Large intestine (tissue), 3 donors: ENCODE data around the gene SLC37A1. TPM values are rescaled to one million over a fixed set of nuclear protein-coding genes. Genes with fewer than 3 reads are reported as not detected.

Experiments used
- DNase-seq, 2 donors: peaks; one replicate each; pipeline versions ENCODE4 v3.0.0 to v3.0.0-alpha.2; 2013
- H3K27ac ChIP-seq: one replicate; pipeline ENCODE4 v1.5.1; 2013; ENCODE audit warnings: low read length
- H3K27me3 ChIP-seq: 2 replicates; pipeline ENCODE4 v1.6.1; 2013; ENCODE audit warnings: low read length; ENCODE audit not compliant: control insufficient read depth, insufficient read depth
- H3K36me3 ChIP-seq: 2 replicates; pipeline ENCODE4 v1.6.1; 2013; ENCODE audit warnings: low read length; ENCODE audit not compliant: control insufficient read depth, insufficient read depth
- H3K4me1 ChIP-seq: one replicate; pipeline ENCODE4 v1.6.1; 2013; ENCODE audit warnings: low read length; ENCODE audit not compliant: control insufficient read depth, insufficient read depth
- H3K4me3 ChIP-seq: one replicate; pipeline ENCODE4 v1.5.1; 2013; ENCODE audit warnings: low read length
- H3K9me3 ChIP-seq: one replicate; pipeline ENCODE4 v1.6.1; 2013; ENCODE audit warnings: mild to moderate bottlenecking, low read depth, low read length, moderate library complexity; ENCODE audit not compliant: control insufficient read depth
- WGBS: methylation state at CpG from one replicate; pipeline ENCODE4 v1.1.5; 2013; ENCODE audit warnings: low lambda C conversion rate; ENCODE audit not compliant: insufficient coverage; 5-methylcytosine and 5-hydroxymethylcytosine counted together
- polyA plus RNA-seq: library from polyadenylated mRNA; unstranded; fragments of 120-200 nt; gene quantifications from one replicate; pipeline ENCODE4 v1.2.1, GENCODE V29; 2013

The SLC37A1 gene
- polyA plus RNA-seq, 1 donor = 35.9 TPM

- DNase-seq = no peak
- H3K36me3 ChIP-seq = no peaks in the 10 kb centered on the region
- H3K4me1 ChIP-seq = peaks cover 14% of the 10 kb centered on the region
- no peaks in the 10 kb centered on the region for H3K27me3 ChIP-seq
- no peaks in the 10 kb centered on the region for H3K9me3 ChIP-seq
- no CpG with 5 or more reads among the region's 4 CpGs for WGBS
- no peak overlapping the region for H3K4me3 ChIP-seq
- no peak overlapping the region for H3K27ac ChIP-seq
These were observed 9.9 kb upstream of the SLC37A1 start for GRCh38 chr21:42503711-42504110.

DNA sequence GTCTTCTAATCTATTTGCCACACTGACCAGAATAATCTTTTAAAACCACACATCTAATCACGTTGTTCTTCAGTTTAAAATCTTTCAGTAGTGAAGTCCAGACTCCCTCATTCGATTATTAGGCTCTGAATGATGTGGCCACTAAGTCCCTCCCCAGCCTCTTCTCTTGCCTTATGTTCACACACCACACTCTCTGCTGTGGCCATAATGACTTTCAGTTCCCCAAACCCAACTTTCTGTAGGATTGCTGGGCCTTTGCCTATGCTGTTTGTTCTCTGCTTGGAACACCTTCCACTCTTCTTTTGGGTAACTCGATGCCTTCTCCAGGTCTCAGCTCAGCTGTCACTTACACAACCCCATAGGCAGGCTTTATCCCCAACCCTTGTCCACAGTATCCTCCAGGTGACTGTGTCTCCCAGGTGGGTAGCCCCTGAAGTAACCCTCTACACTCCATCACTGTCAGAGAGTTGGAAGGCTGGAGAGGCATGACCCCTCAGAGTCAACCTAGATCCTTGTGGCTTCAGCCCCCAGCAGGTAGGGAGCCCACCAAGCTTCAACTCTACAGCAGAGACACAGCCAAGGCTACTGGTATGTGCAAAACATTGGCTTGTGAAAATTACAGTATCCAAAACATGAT is 8.4 kb upstream of the SLC37A1 start:
- DNase-seq = no peak
- no CpG with 5 or more reads among the region's 3 CpGs for WGBS
- no peaks in the 10 kb centered on the region for H3K9me3 ChIP-seq
- peaks cover 24% of the 10 kb centered on the region for H3K4me1 ChIP-seq
- H3K27me3 ChIP-seq = no peaks in the 10 kb centered on the region
- no peak overlapping the region for H3K4me3 ChIP-seq
- H3K27ac ChIP-seq = no peak overlapping the region
- H3K36me3 ChIP-seq = no peaks in the 10 kb centered on the region

GRCh38 chr21:42507418-42507817 is 6.2 kb upstream of the SLC37A1 start:
- H3K27me3 ChIP-seq = no peaks in the 10 kb centered on the region
- H3K36me3 ChIP-seq = no peaks in the 10 kb centered on the region
- no peaks in the 10 kb centered on the region for H3K9me3 ChIP-seq
- no peak overlapping the region for H3K4me3 ChIP-seq
- DNase-seq = no peak
- WGBS = no CpG with 5 or more reads among the region's 4 CpGs
- no peak overlapping the region for H3K27ac ChIP-seq
- peaks cover 24% of the 10 kb centered on the region for H3K4me1 ChIP-seq

DNA sequence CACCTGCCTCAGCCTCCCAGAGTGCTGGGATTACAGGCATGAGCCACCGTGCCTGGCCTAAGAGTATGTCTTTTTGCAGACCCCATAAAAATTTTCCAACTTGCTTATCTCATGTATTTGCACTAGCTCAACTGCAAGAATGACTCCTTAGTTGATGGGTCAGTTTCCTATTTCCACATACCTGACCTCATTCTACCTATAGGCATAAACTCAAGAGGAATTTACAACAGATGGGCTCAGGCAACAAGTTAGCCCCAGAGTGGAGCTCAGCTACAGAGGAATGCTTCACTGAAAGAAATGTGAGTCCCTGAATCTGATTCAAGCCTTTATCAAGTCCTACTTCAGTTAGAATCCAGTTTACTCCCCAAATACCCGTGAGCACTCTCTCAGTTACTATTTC is 5.3 kb upstream of the SLC37A1 start:
- Histone ChIP-seq H3K4me1 (peaks cover 31% of the 10 kb centered on the region), H3K36me3 (no peaks in the 10 kb centered on the region), H3K4me3 (no peak overlapping the region), H3K27me3 (no peaks in the 10 kb centered on the region), H3K27ac (peak overlapping the region; percentile 53), H3K9me3 (no peaks in the 10 kb centered on the region)
- 50% methylated on average over 1 of the region's 2 CpGs for WGBS
- DNase-seq = peak; percentile 53 to 71

GRCh38 chr21:42509244-42509643 is 4.4 kb upstream of the SLC37A1 start:
- Histone ChIP-seq H3K27ac (peak overlapping the region; percentile 13), H3K4me3 (no peak overlapping the region), H3K4me1 (peaks cover 24% of the 10 kb centered on the region), H3K27me3 (no peaks in the 10 kb centered on the region), H3K9me3 (no peaks in the 10 kb centered on the region), H3K36me3 (no peaks in the 10 kb centered on the region)
- WGBS = no CpG with 5 or more reads among the region's 11 CpGs
- DNase-seq = no peak

- Histone ChIP-seq H3K4me3 (no peak overlapping the region), H3K9me3 (no peaks in the 10 kb centered on the region), H3K27ac (no peak overlapping the region), H3K36me3 (peaks cover 9% of the 10 kb centered on the region), H3K4me1 (peaks cover 30% of the 10 kb centered on the region), H3K27me3 (no peaks in the 10 kb centered on the region)
- no peak for DNase-seq
- no CpG with 5 or more reads among the region's 16 CpGs for WGBS
These were observed 1.2 kb upstream of the SLC37A1 start for GRCh38 chr21:42512346-42513034.

DNA sequence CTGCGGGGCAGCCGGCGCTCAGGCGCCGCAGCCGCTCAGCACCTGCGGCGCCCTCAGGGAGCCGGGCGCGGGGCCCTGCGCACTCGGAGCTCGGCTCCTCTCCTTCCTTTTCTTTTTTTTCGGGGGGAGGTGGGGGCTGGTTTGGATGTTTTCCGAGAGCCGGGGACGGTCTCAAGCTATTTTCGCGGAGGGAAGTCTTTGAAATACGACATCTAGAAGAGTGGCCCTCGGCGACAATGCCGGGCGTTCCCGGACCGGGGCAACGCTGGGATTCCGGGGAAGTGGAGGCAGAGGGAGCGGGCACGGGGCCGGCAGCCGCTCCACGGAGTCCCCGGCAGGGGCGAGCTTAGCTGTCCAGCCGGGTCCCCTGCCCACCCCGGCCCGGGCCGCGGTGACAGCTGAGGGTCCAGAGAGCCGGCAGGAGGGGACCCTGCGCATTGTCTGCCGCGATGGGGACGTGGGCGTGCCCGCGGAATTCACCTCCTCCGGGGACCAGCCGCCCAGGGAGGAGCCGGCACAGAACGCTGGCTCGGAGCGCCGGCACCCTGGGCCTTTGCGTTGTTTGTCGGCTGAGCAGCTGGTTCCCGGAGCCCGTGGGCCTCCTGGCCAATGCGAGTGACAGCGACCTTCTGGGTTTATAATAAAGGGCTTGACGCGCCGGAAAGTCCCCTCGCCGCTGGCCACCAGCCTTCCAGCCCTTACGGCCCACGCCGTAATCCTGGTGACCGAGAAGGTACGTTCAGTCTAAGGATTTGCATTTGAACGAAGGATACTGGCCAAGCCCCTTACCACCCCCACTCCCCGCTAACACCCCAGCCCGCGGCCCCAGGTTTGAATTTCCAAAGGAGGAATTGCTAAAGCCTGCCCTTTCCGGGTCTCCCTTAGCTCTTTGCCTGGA is 582 bp downstream of the SLC37A1 start:
- peaks cover 25% of the 10 kb centered on the region for H3K36me3 ChIP-seq
- peak in 1 of 2 donors; percentile 67 for DNase-seq
- H3K27ac ChIP-seq = peak overlapping the region; percentile 76
- no CpG with 5 or more reads among the region's 77 CpGs for WGBS
- H3K27me3 ChIP-seq = no peaks in the 10 kb centered on the region
- peaks cover 21% of the 10 kb centered on the region for H3K4me1 ChIP-seq
- peak overlapping the region; percentile 83 for H3K4me3 ChIP-seq
- no peaks in the 10 kb centered on the region for H3K9me3 ChIP-seq

- Histone ChIP-seq H3K4me3 (peak overlapping the region; percentile 83), H3K27me3 (no peaks in the 10 kb centered on the region), H3K4me1 (peaks cover 15% of the 10 kb centered on the region), H3K27ac (peak overlapping the region; percentile 76), H3K36me3 (peaks cover 31% of the 10 kb centered on the region), H3K9me3 (no peaks in the 10 kb centered on the region)
- peak in 1 of 2 donors; percentile 46 for DNase-seq
- WGBS = 83% methylated on average over 1 of the region's 5 CpGs
These were observed 1.2 kb downstream of the SLC37A1 start for GRCh38 chr21:42514883-42515228.

DNA sequence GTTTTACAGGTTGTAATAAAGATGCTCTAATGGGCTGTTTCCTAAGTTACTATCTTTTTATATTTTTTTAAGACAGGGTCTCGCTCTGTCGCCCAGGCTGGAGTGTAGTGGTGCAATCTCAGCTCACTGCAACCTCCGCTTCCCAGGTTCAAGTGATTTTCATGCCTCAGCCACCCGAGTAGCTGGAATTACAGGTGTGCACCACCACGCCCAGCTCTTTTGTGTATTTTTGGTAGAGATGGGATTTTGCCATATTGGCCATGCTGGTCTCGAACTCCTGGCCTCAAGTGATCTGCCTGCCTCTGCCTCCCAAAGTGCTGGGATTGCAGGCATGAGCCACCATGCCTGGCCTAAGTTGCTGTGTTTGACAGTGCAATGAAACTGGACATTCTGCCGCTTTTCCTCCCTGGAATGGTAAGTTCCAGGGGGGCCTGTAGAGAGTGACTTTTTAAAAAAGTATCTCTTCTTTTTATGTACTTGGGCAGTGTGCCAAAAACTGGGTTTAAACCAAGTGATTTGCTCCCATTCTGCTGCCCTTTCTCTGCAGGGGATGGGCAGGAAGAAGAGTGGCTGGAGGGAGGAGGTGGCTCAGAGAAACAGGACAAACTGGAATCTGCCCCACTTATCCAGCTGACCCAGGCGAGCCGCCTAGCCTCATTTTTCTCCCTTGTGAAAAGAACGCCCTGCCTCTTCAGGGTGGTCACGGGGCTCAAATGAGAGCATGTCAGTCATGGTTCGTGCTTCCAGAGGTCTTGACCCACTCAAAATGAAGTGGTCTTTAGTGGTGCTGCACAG is 2.3 kb downstream of the SLC37A1 start:
- Histone ChIP-seq H3K27ac (no peak overlapping the region), H3K4me1 (peaks cover 15% of the 10 kb centered on the region), H3K36me3 (peaks cover 39% of the 10 kb centered on the region), H3K9me3 (no peaks in the 10 kb centered on the region), H3K27me3 (no peaks in the 10 kb centered on the region), H3K4me3 (peak overlapping the region; percentile 83)
- peak; percentile 48 to 75 for DNase-seq
- 73% methylated on average over 3 of the region's 12 CpGs for WGBS

DNA sequence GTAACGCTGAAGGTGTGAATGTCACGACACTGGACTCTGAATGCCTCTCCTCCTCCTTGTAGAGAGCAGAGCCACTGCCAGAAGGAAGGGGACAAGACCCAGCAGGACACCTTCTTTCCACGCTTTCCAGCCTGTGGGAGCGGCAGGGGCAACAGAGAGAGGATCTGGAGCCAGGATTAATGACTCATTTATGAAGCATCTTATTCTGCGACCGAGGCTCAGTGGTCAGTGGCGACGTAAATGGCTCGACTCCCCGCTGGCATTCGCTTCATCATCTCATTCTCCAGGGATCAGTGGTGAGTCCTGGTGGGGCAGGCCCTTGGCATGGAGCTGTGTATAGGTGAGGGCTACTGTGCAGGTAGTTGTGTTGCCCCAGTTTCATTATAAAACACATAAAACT is 4.6 kb downstream of the SLC37A1 start:
- Histone ChIP-seq H3K27me3 (no peaks in the 10 kb centered on the region), H3K9me3 (no peaks in the 10 kb centered on the region), H3K27ac (no peak overlapping the region), H3K4me3 (no peak overlapping the region), H3K36me3 (peaks cover 57% of the 10 kb centered on the region), H3K4me1 (peaks cover 19% of the 10 kb centered on the region)
- DNase-seq = no peak
- whole genome bisulfite sequencing = no CpG with 5 or more reads among the region's 11 CpGs
